Measurements from ENCODE around the gene AIPL1.

The AIPL1 gene

GRCh38 chr17:6454495-6455320, 19.8 kb upstream of the AIPL1 start:
- Histone ChIP-seq H3K27me3 (ENCODE audit: insufficient read depth, insufficient read length) (no peaks in the 10 kb centered on the region), H3K4me1 (ENCODE audit: insufficient read depth, insufficient read length) (peaks cover 27% of the 10 kb centered on the region), H3K4me3 (ENCODE audit: insufficient read length, low read depth) (no peak overlapping the region), H3K36me3 (ENCODE audit: insufficient read depth, insufficient read length, low read length) (peaks cover 5% of the 10 kb centered on the region), H3K9me3 (ENCODE audit: insufficient read depth, low read length) (no peaks in the 10 kb centered on the region), H3K9ac (ENCODE audit: insufficient read length, low read depth) (peak overlapping the region; percentile 42)
- DNase-seq (ENCODE audit: low read depth, low spot score), result no peak
- TF ChIP-seq SUZ12 (IDR thresholded peaks at IDR 0.05; ENCODE audit: extremely low read depth, insufficient read depth, insufficient read length) (no peak), ZNF274 (IDR thresholded peaks at IDR 0.05; ENCODE audit: low read depth, low read length) (no peak), YY1 (IDR thresholded peaks at IDR 0.05; ENCODE audit: insufficient read depth, insufficient read length) (no peak)

GRCh38 chr17:6453279-6454024, 18.5 kb upstream of the AIPL1 start:
- DNase-seq (ENCODE audit: low read depth, low spot score), result no peak
- Histone ChIP-seq H3K9me3 (ENCODE audit: insufficient read depth, low read length) (no peaks in the 10 kb centered on the region), H3K9ac (ENCODE audit: insufficient read length, low read depth) (peak overlapping the region; percentile 50), H3K4me1 (ENCODE audit: insufficient read depth, insufficient read length) (peaks cover 29% of the 10 kb centered on the region), H3K36me3 (ENCODE audit: insufficient read depth, insufficient read length, low read length) (peaks cover 17% of the 10 kb centered on the region), H3K27me3 (ENCODE audit: insufficient read depth, insufficient read length) (no peaks in the 10 kb centered on the region), H3K4me3 (ENCODE audit: insufficient read length, low read depth) (no peak overlapping the region)
- TF ChIP-seq YY1 (IDR thresholded peaks at IDR 0.05; ENCODE audit: insufficient read depth, insufficient read length) (no peak), ZNF274 (IDR thresholded peaks at IDR 0.05; ENCODE audit: low read depth, low read length) (no peak), SUZ12 (IDR thresholded peaks at IDR 0.05; ENCODE audit: extremely low read depth, insufficient read depth, insufficient read length) (no peak)

DNA sequence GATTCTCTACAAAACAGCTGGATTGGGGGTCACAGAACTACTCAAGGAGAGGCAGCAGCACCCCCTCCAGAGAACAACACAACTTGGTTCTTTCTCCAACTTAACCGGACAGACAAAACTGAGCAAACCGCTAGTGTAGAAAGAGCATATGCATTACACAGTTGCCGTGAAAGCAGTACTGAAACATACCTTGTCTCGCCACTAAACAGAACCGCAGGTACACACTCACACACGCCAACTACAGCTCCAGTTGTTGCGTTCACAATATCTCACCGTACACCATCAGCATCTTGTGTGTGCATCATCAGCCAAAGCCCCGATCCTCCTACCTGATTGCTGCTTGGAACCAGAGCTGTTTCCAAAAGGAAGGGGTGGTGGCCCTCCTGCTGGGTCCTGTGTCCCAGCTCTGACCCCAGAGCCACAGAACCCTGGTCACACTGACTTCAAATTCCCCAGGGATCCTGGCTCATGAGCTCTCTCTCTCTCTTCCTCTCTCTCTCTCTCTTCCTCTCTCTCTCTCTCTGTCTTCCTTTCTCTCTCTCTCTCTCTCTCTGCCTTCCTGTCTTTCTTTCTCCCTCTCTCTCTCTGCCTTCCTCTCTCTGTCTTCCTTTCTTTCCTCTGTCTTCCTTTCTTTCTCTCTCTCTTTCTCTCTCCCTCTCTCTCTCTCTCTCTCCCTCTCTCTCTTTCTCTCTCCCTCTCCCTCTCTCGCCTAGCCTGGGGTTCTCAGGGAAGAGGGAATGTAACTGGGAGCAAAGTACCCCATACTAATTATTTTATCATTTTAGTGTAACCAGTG, 17.7 kb upstream of the AIPL1 start:
- no peak overlapping the region for H3K4me3 ChIP-seq (ENCODE audit: insufficient read length, low read depth)
- H3K9me3 ChIP-seq (ENCODE audit: insufficient read depth, low read length), result no peaks in the 10 kb centered on the region
- no peaks in the 10 kb centered on the region for H3K27me3 ChIP-seq (ENCODE audit: insufficient read depth, insufficient read length)
- peaks cover 19% of the 10 kb centered on the region for H3K36me3 ChIP-seq (ENCODE audit: insufficient read depth, insufficient read length, low read length)
- H3K9ac ChIP-seq (ENCODE audit: insufficient read length, low read depth), result no peak overlapping the region
- no peak for TF ChIP-seq YY1 (IDR thresholded peaks at IDR 0.05; ENCODE audit: insufficient read depth, insufficient read length)
- no peak for TF ChIP-seq SUZ12 (IDR thresholded peaks at IDR 0.05; ENCODE audit: extremely low read depth, insufficient read depth, insufficient read length)
- no peak for TF ChIP-seq ZNF274 (IDR thresholded peaks at IDR 0.05; ENCODE audit: low read depth, low read length)
- H3K4me1 ChIP-seq (ENCODE audit: insufficient read depth, insufficient read length), result peaks cover 26% of the 10 kb centered on the region
- no peak for DNase-seq (ENCODE audit: low read depth, low spot score)

DNA sequence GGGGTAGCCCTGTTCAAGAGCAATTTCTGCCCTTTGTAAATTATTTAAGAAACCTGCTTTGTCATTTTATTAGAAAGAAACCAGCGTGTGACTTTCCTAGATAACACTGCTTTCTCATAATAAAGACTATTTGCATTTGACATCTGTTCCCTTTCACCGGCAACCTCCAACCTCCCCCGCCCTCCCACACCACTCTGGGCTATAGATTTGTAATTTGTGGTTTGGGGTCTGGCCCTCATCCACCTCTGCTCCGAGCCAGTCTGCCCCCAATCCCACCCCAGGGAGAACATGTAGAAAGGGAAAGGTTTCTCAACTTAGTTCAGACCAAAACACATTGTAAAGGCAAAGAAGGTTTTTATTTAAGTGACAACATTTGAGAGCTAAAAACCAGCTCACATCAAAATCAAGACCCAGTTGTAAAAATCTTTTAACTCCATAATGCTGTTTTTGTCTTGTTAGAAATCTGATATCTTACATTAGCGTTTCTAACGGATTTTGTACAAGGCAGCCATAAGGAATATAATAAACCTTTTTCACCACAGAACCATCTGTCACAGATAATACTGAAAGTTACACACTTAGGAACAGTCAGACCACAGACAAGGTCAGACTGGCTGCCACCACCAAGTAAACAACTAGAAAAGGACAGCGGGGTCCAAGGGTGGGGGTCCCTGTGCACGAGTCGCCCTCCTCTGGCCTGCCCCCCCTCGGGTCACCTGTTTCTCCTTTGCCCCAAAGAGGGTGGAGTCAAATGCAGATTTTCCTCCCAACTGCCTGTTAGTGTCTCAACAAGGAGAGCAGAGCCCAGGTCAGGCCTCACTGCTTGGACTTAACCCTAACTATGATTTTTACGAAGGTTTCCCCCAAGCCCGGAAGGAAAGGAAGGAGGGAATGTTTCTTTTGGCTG, 16.3 kb upstream of the AIPL1 start:
- Histone ChIP-seq H3K4me1 (ENCODE audit: insufficient read depth, insufficient read length) (peaks cover 21% of the 10 kb centered on the region), H3K27me3 (ENCODE audit: insufficient read depth, insufficient read length) (no peaks in the 10 kb centered on the region), H3K36me3 (ENCODE audit: insufficient read depth, insufficient read length, low read length) (peaks cover 32% of the 10 kb centered on the region), H3K9me3 (ENCODE audit: insufficient read depth, low read length) (no peaks in the 10 kb centered on the region), H3K9ac (ENCODE audit: insufficient read length, low read depth) (no peak overlapping the region), H3K4me3 (ENCODE audit: insufficient read length, low read depth) (no peak overlapping the region)
- no peak for DNase-seq (ENCODE audit: low read depth, low spot score)
- no peak for TF ChIP-seq YY1 (IDR thresholded peaks at IDR 0.05; ENCODE audit: insufficient read depth, insufficient read length)
- TF ChIP-seq SUZ12 (IDR thresholded peaks at IDR 0.05; ENCODE audit: extremely low read depth, insufficient read depth, insufficient read length), result no peak
- no peak for TF ChIP-seq ZNF274 (IDR thresholded peaks at IDR 0.05; ENCODE audit: low read depth, low read length)

- H3K4me1 ChIP-seq (ENCODE audit: insufficient read depth, insufficient read length), result peaks cover 25% of the 10 kb centered on the region
- TF ChIP-seq ZNF274 (IDR thresholded peaks at IDR 0.05; ENCODE audit: low read depth, low read length), result no peak
- TF ChIP-seq SUZ12 (IDR thresholded peaks at IDR 0.05; ENCODE audit: extremely low read depth, insufficient read depth, insufficient read length), result no peak
- no peak for TF ChIP-seq YY1 (IDR thresholded peaks at IDR 0.05; ENCODE audit: insufficient read depth, insufficient read length)
Measured at GRCh38 chr17:6449307-6449706, 14.4 kb upstream of the AIPL1 start.

GRCh38 chr17:6448473-6448872, 13.6 kb upstream of the AIPL1 start:
- peaks cover 44% of the 10 kb centered on the region for H3K36me3 ChIP-seq (ENCODE audit: insufficient read depth, insufficient read length, low read length)
- H3K9ac ChIP-seq (ENCODE audit: insufficient read length, low read depth), result no peak overlapping the region
- peaks cover 21% of the 10 kb centered on the region for H3K4me1 ChIP-seq (ENCODE audit: insufficient read depth, insufficient read length)
- H3K9me3 ChIP-seq (ENCODE audit: insufficient read depth, low read length), result no peaks in the 10 kb centered on the region
- no peaks in the 10 kb centered on the region for H3K27me3 ChIP-seq (ENCODE audit: insufficient read depth, insufficient read length)
- no peak for DNase-seq (ENCODE audit: low read depth, low spot score)
- no peak overlapping the region for H3K4me3 ChIP-seq (ENCODE audit: insufficient read length, low read depth)
- TF ChIP-seq SUZ12 (IDR thresholded peaks at IDR 0.05; ENCODE audit: extremely low read depth, insufficient read depth, insufficient read length) (no peak), ZNF274 (IDR thresholded peaks at IDR 0.05; ENCODE audit: low read depth, low read length) (no peak), YY1 (IDR thresholded peaks at IDR 0.05; ENCODE audit: insufficient read depth, insufficient read length) (no peak)

More at GRCh38 chr17:6449307-6449706, 14.4 kb upstream of the AIPL1 start:
- no peaks in the 10 kb centered on the region for H3K9me3 ChIP-seq (ENCODE audit: insufficient read depth, low read length)
- H3K36me3 ChIP-seq (ENCODE audit: insufficient read depth, insufficient read length, low read length), result peaks cover 44% of the 10 kb centered on the region
- no peak for DNase-seq (ENCODE audit: low read depth, low spot score)
- H3K9ac ChIP-seq (ENCODE audit: insufficient read length, low read depth), result no peak overlapping the region
- H3K4me3 ChIP-seq (ENCODE audit: insufficient read length, low read depth), result no peak overlapping the region
- H3K27me3 ChIP-seq (ENCODE audit: insufficient read depth, insufficient read length), result no peaks in the 10 kb centered on the region
